ENCODE results near the gene POLDIP2.

The POLDIP2 gene

GRCh38 chr17:28334666-28335200 is 22.6 kb downstream of the POLDIP2 start:
- DNase-seq = no peak

GRCh38 chr17:28334171-28334570 is 23.2 kb downstream of the POLDIP2 start:
- DNase-seq = no peak

- no peak for DNase-seq
These were observed 24.1 kb downstream of the POLDIP2 start for GRCh38 chr17:28333083-28333746.

GRCh38 chr17:28331891-28332420 is 25.4 kb downstream of the POLDIP2 start:
- DNase-seq = no peak

GRCh38 chr17:28330671-28331070 is 26.7 kb downstream of the POLDIP2 start:
- no peak for DNase-seq

GRCh38 chr17:28328325-28328724 is 29.0 kb downstream of the POLDIP2 start:
- no peak for DNase-seq

- DNase-seq = no peak
These were observed 29.6 kb downstream of the POLDIP2 start for GRCh38 chr17:28327709-28328108.

GRCh38 chr17:28327031-28327607 is 30.2 kb downstream of the POLDIP2 start:
- DNase-seq = no peak

- DNase-seq = no peak
These were observed 31.2 kb downstream of the POLDIP2 start for GRCh38 chr17:28326114-28326513.

- DNase-seq = no peak
These were observed 32.1 kb downstream of the POLDIP2 start for GRCh38 chr17:28325211-28325610.

GRCh38 chr17:28324781-28325180 is 32.5 kb downstream of the POLDIP2 start:
- DNase-seq = no peak

GRCh38 chr17:28324267-28324745 is 33.0 kb downstream of the POLDIP2 start:
- DNase-seq = no peak

- no peak for DNase-seq
These were observed 36.9 kb downstream of the POLDIP2 start for GRCh38 chr17:28320215-28321061.

- no peak for DNase-seq
These were observed 37.8 kb downstream of the POLDIP2 start for GRCh38 chr17:28319598-28319935.

GRCh38 chr17:28318759-28319597 is 38.3 kb downstream of the POLDIP2 start, which contains the start of gene TMEM97:
TMEM97 (plus strand) TSS chr17:28319200; CDS start chr17:28319240, 40 bp downstream.
- DNase-seq = peak; percentile 97

- no peak for DNase-seq
These were observed 39.2 kb downstream of the POLDIP2 start for GRCh38 chr17:28317966-28318758.

GRCh38 chr17:28317099-28317965 is 40.0 kb downstream of the POLDIP2 start:
- DNase-seq = no peak

GRCh38 chr17:28315846-28316705 is 41.3 kb downstream of the POLDIP2 start:
- no peak for DNase-seq

GRCh38 chr17:28313841-28314240 is 43.5 kb downstream of the POLDIP2 start:
- DNase-seq = no peak
